NCI-H2196 (cell line): ENCODE measurements around the gene ALX3.

Experiments used
- DNase-seq: peaks from one replicate; lab custom pipeline; 2025; ENCODE audit not compliant: unreplicated experiment; lab: John Stamatoyannopoulos, UW

ALX3 gene

DNA sequence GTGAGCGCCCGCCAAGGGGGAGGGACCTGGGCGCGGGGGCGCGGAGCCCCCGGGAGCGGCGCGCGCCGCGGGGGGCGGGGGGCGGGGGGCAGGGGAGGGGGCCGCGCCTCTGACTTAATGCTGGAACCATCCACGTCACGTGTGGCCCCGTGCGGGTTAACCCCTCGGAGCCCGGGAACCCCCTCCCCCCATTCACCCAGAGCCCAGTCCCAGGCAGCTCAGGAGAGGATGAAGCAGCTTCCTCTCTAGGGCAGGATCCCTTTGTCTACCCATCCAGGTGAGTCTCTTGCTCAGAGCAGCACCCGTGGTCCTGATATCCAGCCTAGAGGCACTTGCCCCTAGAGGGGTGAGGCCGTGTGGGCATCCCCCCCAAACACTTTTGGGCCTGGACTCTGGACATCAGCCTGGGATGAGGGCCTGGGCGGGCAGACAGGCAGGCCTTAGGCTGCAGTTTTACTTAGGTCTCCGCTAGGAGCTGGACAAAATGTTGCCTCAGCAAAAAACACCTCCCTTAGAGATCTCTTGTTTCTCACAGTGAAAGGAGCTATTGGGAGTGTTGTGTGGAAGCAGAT lies at the start of gene ALX3:
ALX3 (minus strand) TSS at position 2 of the 572 bp plus-strand sequence. CDS start 60 bp downstream, outside the sequence.
- DNase-seq = no peak

DNA sequence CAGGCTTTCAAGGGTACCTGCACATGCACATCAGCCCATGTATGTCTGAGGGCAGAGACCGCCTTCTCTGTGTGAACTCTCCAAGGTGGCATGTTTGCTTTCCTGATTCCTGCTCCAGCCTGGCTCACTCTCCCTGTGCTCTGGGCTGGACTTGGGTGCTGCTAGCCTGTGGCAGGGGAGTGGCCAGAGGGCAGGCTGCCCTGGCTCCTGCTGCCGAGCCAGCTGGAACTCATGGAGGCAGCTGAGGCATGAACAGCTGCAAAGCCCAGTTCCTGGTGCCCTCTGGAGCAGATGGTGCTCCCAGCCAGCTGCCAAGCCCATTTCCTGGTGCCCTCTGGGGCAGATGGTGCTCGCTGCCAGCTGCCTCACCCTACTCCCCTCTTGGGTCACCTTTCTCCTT lies 49.4 kb upstream of the ALX3 start:
- peak; percentile 88 for DNase-seq

DNA sequence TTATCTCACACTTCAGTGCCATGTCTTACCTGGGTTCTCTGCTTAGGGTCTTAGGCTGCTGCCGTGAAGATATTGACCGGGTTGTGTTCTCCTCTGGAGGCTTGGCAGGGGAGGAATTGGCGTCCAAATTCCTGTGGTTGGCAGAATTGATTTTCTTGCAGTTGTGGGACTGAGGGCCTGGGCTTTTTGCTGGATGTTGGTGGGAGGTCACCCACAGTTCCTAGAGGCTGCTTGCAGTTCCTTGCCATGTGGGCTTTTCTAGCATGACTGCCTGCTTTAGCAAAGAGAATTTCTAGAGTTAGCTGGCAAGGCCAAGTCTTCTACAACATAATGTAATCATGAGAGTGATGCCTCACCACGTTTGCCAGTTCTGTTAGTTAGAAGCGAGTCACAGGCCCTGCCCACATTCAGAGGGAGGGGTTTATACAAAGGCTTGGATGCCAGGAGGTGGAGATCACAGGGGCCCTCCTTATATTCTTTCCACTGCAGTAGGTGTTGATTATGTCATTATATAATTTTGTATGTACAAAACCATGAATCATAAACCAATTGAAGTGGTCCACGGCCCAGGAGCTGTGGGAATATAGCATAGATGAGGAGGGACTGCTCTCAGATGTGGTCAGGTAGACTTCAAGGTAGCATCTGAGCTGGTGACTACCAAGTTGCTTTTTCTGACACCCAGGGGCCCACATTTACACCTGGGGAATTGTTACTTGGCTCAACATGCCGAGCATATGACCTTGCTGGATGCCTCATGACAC lies 48.3 kb upstream of the ALX3 start:
- DNase-seq = peak; percentile 12

DNA sequence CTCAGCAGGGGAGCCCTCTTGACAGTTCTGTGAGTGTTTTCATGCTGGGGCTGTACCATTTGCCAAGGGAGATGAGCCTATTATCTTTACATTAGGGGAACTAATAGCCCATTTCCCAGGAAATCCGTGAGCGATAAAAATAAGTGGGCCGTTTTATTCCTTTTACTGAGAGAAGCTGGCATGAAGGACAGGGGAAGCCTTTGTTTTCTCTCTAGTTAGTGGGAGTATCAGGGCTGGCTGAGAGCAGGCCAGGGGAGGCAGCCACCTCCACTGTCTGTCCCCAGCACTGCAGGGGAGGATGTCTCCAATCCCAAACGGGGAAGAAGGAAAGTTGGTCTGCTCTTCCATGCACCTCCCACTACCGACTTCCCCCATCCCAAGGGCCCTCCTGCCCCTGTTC lies 44.3 kb upstream of the ALX3 start:
- DNase-seq = no peak

DNA sequence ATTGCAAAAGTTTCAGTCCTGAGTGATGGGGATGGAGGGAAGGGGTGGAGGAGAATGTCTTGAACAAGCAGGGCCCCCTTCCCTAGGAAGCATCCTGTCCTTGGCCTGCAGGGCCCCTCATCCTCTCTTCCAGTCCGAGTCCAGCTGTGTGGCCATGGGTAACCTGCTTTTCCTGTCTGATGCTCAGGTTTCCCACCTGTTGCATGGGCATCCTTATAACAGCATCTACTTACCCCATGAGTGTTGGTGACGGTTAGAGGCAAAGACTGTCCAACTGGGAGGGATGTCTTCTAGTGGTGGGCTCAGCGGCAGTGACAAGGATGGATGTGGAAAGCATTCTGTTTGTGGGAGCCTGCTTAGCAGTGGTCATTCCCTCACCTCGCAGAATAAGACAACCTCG lies 43.7 kb upstream of the ALX3 start:
- DNase-seq = no peak

DNA sequence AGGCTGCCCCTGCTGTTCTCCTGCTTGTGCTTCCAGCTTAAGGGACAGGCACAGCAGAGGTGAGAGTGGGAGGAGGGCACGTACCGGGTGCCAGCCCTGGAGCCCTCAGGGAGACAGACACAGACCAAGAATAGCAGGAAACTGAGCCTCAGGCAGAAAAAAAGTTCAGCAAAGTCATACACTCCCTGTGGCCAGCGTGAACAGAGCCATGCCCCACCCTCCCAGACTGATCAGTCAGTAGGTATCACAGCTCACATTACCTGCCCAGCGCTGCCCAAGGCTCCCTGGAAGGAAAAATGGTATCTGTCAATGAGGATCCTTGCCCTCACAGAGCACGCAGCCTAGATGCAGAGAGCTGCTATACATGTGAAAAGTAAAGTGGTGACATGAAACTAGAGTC lies 43.1 kb upstream of the ALX3 start:
- no peak for DNase-seq

DNA sequence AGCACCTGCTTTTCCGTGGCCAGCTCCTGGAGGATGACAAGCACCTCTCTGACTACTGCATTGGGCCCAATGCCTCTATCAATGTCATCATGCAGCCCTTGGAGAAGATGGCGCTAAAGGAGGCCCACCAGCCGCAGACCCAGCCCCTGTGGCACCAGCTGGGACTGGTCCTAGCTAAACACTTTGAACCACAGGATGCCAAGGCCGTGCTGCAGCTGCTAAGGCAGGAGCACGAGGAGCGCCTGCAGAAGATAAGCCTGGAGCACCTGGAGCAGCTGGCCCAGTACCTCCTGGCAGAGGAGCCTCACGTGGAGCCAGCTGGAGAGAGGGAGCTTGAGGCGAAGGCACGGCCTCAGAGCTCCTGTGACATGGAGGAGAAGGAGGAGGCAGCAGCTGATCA lies 42.2 kb upstream of the ALX3 start:
- peak; percentile 73 for DNase-seq

DNA sequence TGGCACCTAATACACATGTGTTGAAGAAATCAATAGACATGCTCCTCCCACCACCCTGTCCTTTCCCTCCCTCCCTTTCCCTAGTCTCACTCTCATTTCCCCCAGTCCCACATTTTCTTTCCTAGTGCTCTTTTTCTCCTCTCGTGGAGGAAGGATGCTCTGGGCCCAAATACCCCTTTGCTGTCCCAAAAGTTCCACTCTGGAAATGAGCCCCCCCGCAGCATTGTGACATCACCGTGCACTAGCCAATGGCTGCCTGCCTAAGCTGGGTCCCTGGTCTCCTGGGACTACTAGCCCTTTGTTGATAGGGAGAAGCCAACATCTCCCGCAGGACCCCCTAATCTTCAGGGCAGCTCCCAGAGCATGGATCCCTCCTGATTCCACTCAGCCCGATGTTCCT lies 41.7 kb upstream of the ALX3 start, which contains the start of gene UBL4B:
UBL4B (plus strand) TSS at position 301 of the 400 bp plus-strand sequence; CDS start at position 393, 92 bp downstream.
- no peak for DNase-seq

DNA sequence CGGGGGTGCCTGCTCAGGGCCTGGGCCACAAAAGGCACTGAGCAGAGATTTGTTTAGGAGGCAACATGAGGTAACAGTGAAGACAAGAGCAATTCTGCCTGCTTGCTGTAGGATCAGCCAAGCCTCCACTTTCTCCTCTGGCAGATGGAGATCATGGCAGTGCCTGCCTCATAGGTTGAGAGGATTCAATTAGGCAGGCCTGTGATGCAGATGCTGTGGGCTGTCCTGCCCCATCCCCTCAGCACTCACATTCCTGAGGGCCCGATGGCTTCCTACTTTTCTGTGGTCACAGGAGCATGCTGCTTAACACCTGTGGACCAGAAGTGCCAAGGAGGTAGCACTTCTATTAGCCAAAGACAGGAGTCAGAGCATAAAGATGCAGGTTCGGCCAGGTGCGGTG lies 40.6 kb upstream of the ALX3 start:
- no peak for DNase-seq

DNA sequence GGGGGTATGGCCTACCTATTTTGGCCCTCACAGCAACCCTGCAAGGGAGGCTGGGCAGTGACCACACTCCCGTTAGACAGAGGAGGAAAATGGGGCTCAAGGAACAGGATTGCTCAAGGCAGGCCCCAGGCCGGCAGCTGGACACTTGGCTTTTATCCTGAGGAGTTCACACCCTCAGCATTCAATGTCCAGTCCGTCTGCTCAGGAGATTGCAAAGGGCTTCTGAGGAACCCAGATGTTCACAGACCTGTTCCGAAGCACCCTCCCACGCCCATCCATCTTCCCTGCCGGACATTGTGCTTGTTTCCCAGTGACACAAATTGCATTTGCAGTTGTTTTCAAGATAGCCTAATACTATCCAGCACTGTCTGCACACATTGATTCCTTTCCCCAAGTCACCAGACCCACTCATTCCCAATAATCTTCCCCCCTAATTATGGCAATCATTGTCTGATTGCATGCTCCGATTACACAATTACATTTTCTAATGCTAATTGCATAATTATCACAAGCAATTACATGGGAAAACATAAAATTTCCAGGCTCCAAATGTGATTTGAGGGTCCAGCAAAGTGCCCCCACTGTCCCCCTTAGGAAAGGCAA lies 37.5 kb upstream of the ALX3 start:
- no peak for DNase-seq

DNA sequence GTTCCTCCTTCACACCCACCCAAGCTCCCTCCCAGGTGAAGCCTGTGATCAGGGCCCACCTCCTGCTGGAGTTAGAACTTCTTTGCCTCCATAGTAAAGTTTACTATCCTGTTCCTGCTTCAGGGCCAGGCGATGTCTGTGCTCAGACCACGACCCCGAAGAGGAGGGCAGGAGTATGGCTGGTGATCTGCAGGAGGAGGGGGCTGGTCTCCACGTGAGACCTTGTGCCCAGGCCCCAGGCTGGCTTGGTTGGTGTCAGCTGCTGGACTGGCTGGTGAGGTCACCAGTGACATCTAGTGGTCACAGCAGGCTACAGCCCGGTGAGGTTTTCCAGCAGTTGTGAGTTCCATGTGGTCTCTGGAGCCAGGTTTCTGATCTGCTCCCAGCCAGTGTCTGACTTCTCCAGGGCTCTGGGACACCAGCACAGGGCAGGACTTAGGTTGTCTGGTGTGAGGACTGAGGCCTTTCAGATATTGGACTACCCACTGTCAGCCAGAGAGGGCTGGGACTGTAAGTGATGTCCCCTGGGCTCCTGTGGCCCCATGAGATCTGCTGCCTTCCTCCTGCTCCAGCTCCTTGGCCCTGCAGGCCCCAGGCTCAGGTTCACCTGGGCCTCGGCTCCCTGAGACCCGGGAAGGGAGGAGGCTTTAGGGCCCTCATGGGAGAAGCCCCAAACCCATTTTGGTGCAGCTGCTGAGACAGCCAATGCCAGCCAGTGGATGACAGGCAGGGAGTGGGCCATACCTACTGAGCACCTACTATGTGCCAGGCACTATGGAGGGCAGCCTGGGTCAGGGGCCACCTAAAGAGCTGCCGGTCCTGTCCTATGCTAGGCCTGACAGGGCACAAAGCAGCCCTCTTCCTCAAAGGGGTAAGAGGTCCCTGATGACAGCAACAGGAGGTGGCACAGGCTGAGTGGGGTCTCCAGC lies 35.8 kb upstream of the ALX3 start:
- peak; percentile 69 for DNase-seq

DNA sequence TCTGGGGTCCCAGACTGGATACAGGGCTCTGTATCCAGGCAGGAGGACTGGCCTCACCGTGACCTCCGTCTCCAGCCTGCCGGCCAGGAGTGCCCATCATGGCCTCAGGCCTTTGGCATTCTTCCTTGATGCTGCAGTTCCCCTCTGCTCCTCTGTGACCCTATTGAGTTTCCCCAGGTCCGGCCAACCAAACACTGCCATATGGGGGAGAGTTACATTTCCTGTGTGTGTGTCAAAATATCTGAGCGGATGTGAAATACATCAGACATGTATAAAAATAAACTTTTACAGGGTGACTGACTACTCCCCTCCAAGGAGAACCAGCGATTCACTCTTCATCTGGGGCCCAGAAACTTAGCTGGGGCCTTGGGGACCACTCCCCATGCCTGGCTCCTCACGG lies 31.6 kb upstream of the ALX3 start:
- no peak for DNase-seq

DNA sequence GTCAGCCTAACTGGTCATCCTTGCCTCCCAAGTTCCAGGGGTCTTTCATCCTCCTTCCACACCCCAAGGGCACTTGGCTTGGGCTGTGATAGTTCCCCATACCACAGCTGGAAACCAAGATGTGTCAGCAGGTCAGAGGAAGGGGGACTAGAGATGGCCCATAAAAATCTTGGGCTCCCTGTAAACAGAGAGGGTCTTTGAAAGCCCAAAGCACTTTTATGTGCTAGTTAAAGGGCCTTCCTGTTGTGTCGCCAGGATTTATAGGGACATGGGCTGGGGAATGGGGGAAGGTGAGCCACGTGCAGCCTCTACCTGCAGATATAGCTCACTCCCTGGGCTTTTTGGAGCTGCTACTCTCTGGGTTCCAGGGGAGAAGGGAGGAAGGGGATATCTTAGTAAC lies 29.9 kb upstream of the ALX3 start:
- DNase-seq = no peak

DNA sequence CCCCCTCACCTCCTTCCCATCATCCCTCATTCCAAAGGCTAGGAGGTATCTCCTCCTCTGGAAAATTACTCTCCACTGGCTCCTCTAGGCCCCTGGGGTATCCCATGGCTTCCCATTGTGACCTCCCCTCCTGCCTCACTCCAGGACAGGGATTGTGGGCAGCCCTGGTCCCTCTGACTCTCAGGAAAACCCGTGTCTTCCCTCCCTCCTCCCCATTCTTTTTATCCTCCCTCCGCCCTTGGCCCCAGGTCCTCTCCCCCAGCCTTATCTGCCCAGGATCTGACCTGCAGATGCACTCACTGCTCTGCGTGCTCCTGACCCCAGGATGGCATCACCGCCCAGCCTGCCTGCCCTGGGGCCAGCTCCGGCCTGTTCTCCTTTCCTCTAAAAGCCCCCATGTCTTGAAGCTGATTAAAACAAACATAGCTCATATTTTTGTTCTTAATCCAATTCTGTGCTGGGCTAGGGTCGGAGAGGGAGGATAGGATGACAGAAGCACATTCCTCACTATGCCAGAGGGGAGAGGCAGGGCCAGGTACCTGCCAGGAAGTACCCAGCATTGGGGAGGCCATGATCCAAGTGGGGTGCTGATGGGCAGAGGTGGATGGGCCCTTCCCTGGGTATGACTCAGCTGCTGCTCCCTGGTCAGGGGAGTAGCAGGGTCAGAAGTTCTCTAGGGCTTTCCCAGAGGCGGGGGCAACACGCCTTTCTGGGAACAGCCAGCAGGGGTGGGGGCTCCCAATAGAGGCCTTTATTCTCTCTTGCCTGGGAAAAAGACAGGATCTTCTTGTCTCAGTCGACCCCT lies 28.0 kb upstream of the ALX3 start:
- no peak for DNase-seq

DNA sequence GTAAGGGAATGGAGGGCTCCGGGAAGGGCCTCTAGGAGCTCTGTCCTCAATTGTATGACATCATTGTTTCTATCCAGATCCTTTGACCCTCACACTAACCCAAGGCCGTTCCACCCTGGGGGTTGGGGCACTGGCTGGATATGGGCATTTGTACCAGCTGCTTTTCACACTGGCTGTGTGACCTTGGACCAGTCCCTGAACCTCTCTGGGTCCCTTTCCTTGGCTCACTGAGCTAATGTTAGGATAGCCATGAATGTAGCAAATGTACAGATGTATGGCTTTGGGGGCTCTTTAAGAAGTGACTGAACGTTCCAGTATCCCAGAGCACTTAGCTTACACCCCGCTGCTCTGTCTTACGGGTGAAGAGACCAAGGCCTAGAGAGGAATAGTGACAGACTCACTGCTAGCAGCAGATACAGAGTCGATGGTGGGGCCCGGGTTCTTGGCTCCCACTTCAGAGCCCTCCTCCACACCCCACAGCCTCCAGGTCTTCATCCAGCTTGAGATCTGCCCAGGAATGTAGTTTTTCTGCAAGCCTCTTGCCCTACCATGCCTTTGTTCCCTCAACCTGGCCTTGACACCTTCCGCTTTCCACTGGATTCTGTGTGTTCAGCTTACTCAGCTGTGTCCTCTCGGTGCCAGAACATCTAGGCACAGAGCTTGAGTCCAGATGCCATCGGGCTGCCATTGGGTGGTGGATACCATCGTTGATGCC lies 27.2 kb upstream of the ALX3 start:
- no peak for DNase-seq

DNA sequence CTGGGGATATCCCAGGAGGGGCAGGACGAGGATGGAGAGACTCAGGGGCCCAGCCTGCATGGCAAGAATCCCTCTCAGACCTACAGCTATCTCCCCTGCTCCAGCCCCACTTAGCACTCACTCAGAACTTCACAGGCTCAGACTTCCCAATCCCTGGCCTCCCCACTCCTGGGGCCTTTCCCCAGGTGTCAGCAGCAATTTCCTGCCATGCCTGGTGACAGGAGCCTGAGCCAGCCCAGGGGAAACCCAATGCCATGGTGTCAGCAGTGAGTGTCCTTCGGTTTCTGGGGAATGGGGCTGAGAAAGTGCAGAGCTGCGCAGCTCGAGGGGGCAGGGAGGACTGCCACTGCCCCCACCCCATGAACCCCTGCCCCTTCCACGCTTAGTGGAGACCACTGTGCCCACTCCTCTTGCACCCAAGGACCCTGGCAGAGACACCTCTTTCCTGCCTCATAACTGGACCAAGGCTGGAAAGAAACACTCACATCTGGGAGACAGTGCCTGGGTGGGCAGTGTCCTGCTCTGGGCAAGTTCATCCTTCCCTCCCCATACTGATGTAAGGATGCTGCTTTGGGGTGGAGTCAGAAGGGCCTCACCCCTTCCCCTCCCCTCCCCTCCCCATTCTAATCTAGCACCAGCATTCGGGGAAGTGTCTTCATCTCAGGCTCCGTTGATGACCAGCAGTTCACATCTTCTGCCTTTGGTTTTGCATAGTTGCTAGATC lies 24.6 kb upstream of the ALX3 start:
- no peak for DNase-seq

DNA sequence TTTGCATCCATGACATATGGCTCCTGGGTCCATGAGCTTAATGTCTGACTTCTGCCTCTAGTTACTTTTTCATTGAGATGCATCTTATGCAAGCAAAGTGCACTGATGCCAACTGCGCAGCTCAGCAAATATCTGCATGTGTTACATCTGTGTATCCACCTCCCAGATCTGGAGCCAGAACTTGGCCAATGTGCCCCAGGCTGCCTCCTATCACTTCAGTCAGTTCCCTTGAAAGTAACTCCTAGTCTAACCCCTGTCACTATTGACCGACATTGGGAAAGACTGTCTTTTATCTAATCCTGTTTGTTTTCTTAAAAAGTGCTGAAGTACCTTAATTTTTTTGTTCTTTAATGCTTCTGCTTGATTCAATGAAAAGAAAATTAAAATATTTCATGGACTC lies 22.5 kb upstream of the ALX3 start:
- no peak for DNase-seq

DNA sequence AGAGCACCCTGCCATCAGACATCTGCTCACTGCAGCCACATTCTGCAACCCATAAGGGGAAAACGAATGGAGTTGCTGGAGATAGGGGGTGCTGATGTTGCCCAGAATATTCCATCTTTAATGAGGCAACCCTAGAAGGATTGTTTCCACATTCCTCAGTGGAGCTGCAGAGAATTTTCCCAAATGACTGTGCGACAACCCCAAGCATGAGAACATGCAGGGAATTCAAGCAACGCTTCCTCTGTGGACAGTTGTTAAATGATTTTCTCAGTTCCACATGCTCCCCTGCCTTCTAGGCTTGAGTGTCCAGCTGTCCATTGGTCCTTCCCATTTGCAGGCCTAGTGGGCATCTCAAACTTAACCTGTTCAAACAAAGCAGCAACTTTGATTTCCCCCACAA lies 21.3 kb upstream of the ALX3 start:
- no peak for DNase-seq

DNA sequence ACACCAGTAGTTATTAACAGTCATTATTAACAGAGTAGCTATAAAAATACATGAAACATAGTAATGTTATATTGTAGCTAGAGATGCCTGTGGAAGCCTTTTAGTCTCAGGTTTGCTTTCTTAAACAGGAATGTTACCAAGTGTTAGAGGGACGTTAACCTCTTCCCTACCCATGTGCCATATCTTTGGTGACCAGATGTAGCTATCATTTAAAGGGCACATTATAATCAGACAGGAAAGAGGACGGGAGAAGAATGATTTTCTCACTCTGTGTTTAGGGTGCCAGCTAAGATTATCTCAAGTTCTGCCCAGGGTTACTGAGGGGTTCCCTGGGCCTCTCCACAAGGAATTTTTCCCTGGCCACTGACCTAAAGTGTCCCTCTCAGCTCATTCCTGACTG lies 20.9 kb upstream of the ALX3 start:
- DNase-seq = no peak
